HEK293 (cell line): ENCODE results near the gene HHEX.

Experiments used
- FEZF1 ChIP-seq: fragments of 450-650 bp; formaldehyde crosslinking; IDR thresholded peaks from 2 replicates; pipeline ENCODE4 v1.5.1; 2016; ENCODE audit warnings: missing biosample characterization, missing genetic modification characterization
- GLIS1 ChIP-seq: fragments of 450-650 bp; formaldehyde crosslinking; IDR thresholded peaks from 2 replicates; pipeline ENCODE4 v1.5.1; 2016; ENCODE audit warnings: missing biosample characterization, missing genetic modification characterization
- KLF10 ChIP-seq: fragments of 450-650 bp; IDR thresholded peaks from 2 replicates; pipeline ENCODE4 v1.5.1; 2018; ENCODE audit warnings: missing biosample characterization, mild to moderate bottlenecking, missing genetic modification characterization
- MYNN ChIP-seq: fragments of 450-650 bp; formaldehyde crosslinking; IDR thresholded peaks from 2 replicates; pipeline ENCODE4 v1.5.1; 2016; ENCODE audit warnings: missing biosample characterization, missing genetic modification characterization, borderline replicate concordance
- OVOL3 ChIP-seq: fragments of 450-650 bp; formaldehyde crosslinking; IDR thresholded peaks from 2 replicates; pipeline ENCODE4 v1.5.1; 2016; ENCODE audit warnings: missing biosample characterization, missing genetic modification characterization
- ZBTB48 ChIP-seq: fragments of 450-650 bp; formaldehyde crosslinking; IDR thresholded peaks from 2 replicates; pipeline ENCODE4 v1.5.1; 2016; ENCODE audit warnings: missing biosample characterization, missing genetic modification characterization
- ZFHX2 ChIP-seq: fragments of 450-650 bp; formaldehyde crosslinking; conservative IDR thresholded peaks from 2 replicates; pipeline ENCODE4 v1.5.1; 2016; ENCODE audit warnings: missing biosample characterization, missing genetic modification characterization
- ZFP41 ChIP-seq: fragments of 450-650 bp; formaldehyde crosslinking; IDR thresholded peaks from 2 replicates; pipeline ENCODE4 v1.5.1; 2016; ENCODE audit warnings: missing biosample characterization, missing genetic modification characterization, borderline replicate concordance
- ZFP69B ChIP-seq: fragments of 450-650 bp; formaldehyde crosslinking; IDR thresholded peaks from 2 replicates; pipeline ENCODE4 v1.5.1; 2016; ENCODE audit warnings: missing biosample characterization, missing genetic modification characterization
- ZNF114 ChIP-seq: fragments of 450-650 bp; formaldehyde crosslinking; IDR thresholded peaks from 2 replicates; pipeline ENCODE4 v1.5.0; 2017; ENCODE audit warnings: missing biosample characterization, missing genetic modification characterization
- ZNF121 ChIP-seq: fragments of 450-650 bp; formaldehyde crosslinking; IDR thresholded peaks from 2 replicates; pipeline ENCODE4 v1.5.1; 2016; ENCODE audit warnings: missing biosample characterization, missing genetic modification characterization
- ZNF16 ChIP-seq: fragments of 450-650 bp; formaldehyde crosslinking; IDR thresholded peaks from 2 replicates; pipeline ENCODE4 v1.5.1; 2016; ENCODE audit warnings: low read depth, missing biosample characterization, missing genetic modification characterization
- ZNF202 ChIP-seq: fragments of 450-650 bp; formaldehyde crosslinking; IDR thresholded peaks from 2 replicates; pipeline ENCODE4 v1.5.1; 2016; ENCODE audit warnings: missing biosample characterization, missing genetic modification characterization, borderline replicate concordance
- ZNF214 ChIP-seq: fragments of 450-650 bp; formaldehyde crosslinking; IDR thresholded peaks from 2 replicates; pipeline ENCODE4 v1.5.1; 2017; ENCODE audit warnings: missing biosample characterization, mild to moderate bottlenecking, missing genetic modification characterization, borderline replicate concordance
- ZNF239 ChIP-seq: fragments of 450-650 bp; formaldehyde crosslinking; IDR thresholded peaks from 2 replicates; pipeline ENCODE4 v1.5.1; 2016; ENCODE audit warnings: missing biosample characterization, missing genetic modification characterization
- ZNF248 ChIP-seq: fragments of 450-650 bp; formaldehyde crosslinking; IDR thresholded peaks from 2 replicates; pipeline ENCODE4 v1.5.1; 2017; ENCODE audit warnings: missing biosample characterization, missing genetic modification characterization
- ZNF324 ChIP-seq: fragments of 450-650 bp; formaldehyde crosslinking; IDR thresholded peaks from 2 replicates; pipeline ENCODE4 v1.5.1; 2016; ENCODE audit warnings: missing biosample characterization, missing genetic modification characterization
- ZNF354C ChIP-seq: fragments of 450-650 bp; formaldehyde crosslinking; IDR thresholded peaks from 2 replicates; pipeline ENCODE4 v1.5.1; 2016; ENCODE audit warnings: missing biosample characterization, missing genetic modification characterization, low read depth, borderline replicate concordance
- ZNF426 ChIP-seq: fragments of 450-650 bp; formaldehyde crosslinking; IDR thresholded peaks from 2 replicates; pipeline ENCODE4 v1.5.1; 2017; ENCODE audit warnings: missing biosample characterization, missing genetic modification characterization, mild to moderate bottlenecking, inconsistent platforms, moderate library complexity
- ZNF473 ChIP-seq: fragments of 450-650 bp; formaldehyde crosslinking; IDR thresholded peaks from 2 replicates; pipeline ENCODE4 v1.5.1; 2017; ENCODE audit warnings: missing biosample characterization, missing genetic modification characterization
- ZNF48 ChIP-seq: fragments of 450-650 bp; formaldehyde crosslinking; IDR thresholded peaks from 2 replicates; pipeline ENCODE4 v1.5.1; 2016; ENCODE audit warnings: missing biosample characterization, missing genetic modification characterization
- ZNF560 ChIP-seq: fragments of 450-650 bp; formaldehyde crosslinking; IDR thresholded peaks from 2 replicates; pipeline ENCODE4 v1.5.1; 2017; ENCODE audit warnings: missing biosample characterization, missing genetic modification characterization, borderline replicate concordance
- ZNF596 ChIP-seq: fragments of 450-650 bp; IDR thresholded peaks from 2 replicates; pipeline ENCODE4 v1.5.0; 2018; ENCODE audit warnings: missing biosample characterization, mild to moderate bottlenecking, missing genetic modification characterization, moderate library complexity
- ZNF621 ChIP-seq: fragments of 450-650 bp; formaldehyde crosslinking; IDR thresholded peaks from 2 replicates; pipeline ENCODE4 v1.5.1; 2017; ENCODE audit warnings: missing biosample characterization, missing genetic modification characterization
- ZNF660 ChIP-seq: fragments of 450-650 bp; IDR thresholded peaks from 2 replicates; pipeline ENCODE4 v1.5.1; 2018; ENCODE audit warnings: missing biosample characterization, mild to moderate bottlenecking, missing genetic modification characterization
- ZNF677 ChIP-seq: fragments of 450-650 bp; IDR thresholded peaks from 2 replicates; pipeline ENCODE4 v1.5.0; 2018; ENCODE audit warnings: missing biosample characterization, mild to moderate bottlenecking, missing genetic modification characterization, moderate library complexity
- ZNF701 ChIP-seq: fragments of 450-650 bp; formaldehyde crosslinking; IDR thresholded peaks from 2 replicates; pipeline ENCODE4 v1.5.1; 2016; ENCODE audit warnings: missing biosample characterization, missing genetic modification characterization
- ZNF792 ChIP-seq: fragments of 450-650 bp; formaldehyde crosslinking; IDR thresholded peaks from 2 replicates; pipeline ENCODE4 v1.5.1; 2016; ENCODE audit warnings: missing biosample characterization, missing genetic modification characterization
- ZSCAN23 ChIP-seq: fragments of 450-650 bp; formaldehyde crosslinking; IDR thresholded peaks from 2 replicates; pipeline ENCODE4 v1.5.1; 2016; ENCODE audit warnings: missing biosample characterization, missing genetic modification characterization
- TF ChIP-seq, protein P1 (sequence below): fragments of 450-650 bp; formaldehyde crosslinking; IDR thresholded peaks from 2 replicates; pipeline ENCODE4 v1.5.1; 2016; ENCODE audit warnings: missing biosample characterization, missing genetic modification characterization
- TF ChIP-seq, protein P2 (sequence below): fragments of 450-650 bp; formaldehyde crosslinking; IDR thresholded peaks from 2 replicates; pipeline ENCODE4 v1.5.1; 2016; ENCODE audit warnings: missing biosample characterization, missing genetic modification characterization
- TF ChIP-seq, protein P3 (sequence below): fragments of 450-650 bp; formaldehyde crosslinking; IDR thresholded peaks from 2 replicates; pipeline ENCODE4 v1.5.1; 2016; ENCODE audit warnings: missing biosample characterization, missing genetic modification characterization
- TF ChIP-seq, protein P4 (sequence below): fragments of 450-650 bp; formaldehyde crosslinking; IDR thresholded peaks from 2 replicates; pipeline ENCODE4 v1.5.1; 2017; ENCODE audit warnings: missing biosample characterization, missing genetic modification characterization

The HHEX gene

DNA sequence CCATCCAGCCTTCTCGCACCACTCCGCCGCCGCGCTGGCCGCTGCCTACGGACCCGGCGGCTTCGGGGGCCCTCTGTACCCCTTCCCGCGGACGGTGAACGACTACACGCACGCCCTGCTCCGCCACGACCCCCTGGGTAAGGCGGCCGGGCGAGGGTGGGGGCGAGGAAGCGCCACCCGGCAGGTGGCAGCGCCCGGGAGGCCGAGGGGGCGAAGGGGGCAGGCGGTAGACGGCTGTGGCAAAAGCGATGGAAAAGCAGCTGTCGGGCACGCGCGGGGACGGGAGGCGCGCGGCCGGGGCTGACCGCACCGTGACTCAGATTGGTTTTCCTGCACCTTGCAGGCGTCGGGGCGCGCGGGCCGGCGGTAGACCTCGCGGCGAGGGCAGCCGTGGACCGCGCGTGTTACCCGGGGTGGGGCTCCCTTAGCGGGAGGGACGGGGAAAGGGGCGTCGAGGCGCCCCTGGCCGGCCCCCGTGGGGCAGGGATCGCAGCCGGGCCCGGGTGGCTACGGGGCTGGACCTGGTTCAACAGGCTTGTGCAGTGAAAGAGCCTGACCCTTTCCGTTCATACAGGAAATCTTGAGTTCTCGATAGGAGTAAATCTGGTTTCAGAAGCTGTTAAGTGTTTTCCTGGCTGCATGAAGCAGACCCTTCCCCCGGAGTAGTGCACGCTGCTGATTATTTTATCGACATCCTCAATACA, 608 bp downstream of the HHEX start (continued):
- TF ChIP-seq, protein P1, sequence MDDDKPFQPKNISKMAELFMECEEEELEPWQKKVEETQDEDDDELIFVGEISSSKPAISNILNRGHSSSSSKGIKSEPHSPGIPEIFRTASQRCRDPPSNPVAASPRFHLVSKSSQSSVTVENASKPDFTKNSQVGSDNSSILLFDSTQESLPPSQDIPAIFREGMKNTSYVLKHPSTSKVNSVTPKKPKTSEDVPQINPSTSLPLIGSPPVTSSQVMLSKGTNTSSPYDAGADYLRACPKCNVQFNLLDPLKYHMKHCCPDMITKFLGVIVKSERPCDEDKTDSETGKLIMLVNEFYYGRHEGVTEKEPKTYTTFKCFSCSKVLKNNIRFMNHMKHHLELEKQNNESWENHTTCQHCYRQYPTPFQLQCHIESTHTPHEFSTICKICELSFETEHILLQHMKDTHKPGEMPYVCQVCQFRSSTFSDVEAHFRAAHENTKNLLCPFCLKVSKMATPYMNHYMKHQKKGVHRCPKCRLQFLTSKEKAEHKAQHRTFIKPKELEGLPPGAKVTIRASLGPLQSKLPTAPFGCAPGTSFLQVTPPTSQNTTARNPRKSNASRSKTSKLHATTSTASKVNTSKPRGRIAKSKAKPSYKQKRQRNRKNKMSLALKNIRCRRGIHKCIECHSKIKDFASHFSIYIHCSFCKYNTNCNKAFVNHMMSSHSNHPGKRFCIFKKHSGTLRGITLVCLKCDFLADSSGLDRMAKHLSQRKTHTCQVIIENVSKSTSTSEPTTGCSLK (tag by site-specific recombination): no peak
- TF ChIP-seq ZNF214: no peak
- TF ChIP-seq ZSCAN23: no peak
- TF ChIP-seq ZNF701: no peak
- no peak for TF ChIP-seq ZNF16 (tag by site-specific recombination)
- no peak for TF ChIP-seq ZNF248
- TF ChIP-seq ZFHX2 (tag by site-specific recombination): peak; percentile 87
- TF ChIP-seq ZNF677 (tag by site-specific recombination): no peak
- TF ChIP-seq ZNF560 (tag by site-specific recombination): no peak
- TF ChIP-seq ZNF324: no peak; the same call in 1 of the 2 replicates
- TF ChIP-seq MYNN (tag by site-specific recombination): no peak
- TF ChIP-seq ZNF121 (tag by site-specific recombination): no peak
- peak; percentile 50; the same call in 1 of the 2 replicates for TF ChIP-seq ZBTB48
- no peak for TF ChIP-seq ZFP69B (tag by site-specific recombination)
- no peak for TF ChIP-seq ZNF426 (tag by site-specific recombination)
- no peak for TF ChIP-seq ZNF473 (tag by site-specific recombination)
- no peak for TF ChIP-seq ZNF48 (tag by site-specific recombination)
- peak; percentile 32; the same call in 1 of the 2 replicates for TF ChIP-seq FEZF1 (tag by site-specific recombination)
- no peak for TF ChIP-seq OVOL3 (tag by site-specific recombination)
- TF ChIP-seq ZNF660 (tag by site-specific recombination): 0 out of 2 replicates have a peak, but pooled peaks have one; percentile 25
- no peak for TF ChIP-seq ZNF354C (tag by site-specific recombination)
- peak; percentile 56; the same call in 1 of the 2 replicates for TF ChIP-seq ZNF202 (tag by site-specific recombination)
- TF ChIP-seq ZFP41: no peak
- TF ChIP-seq, protein P2, sequence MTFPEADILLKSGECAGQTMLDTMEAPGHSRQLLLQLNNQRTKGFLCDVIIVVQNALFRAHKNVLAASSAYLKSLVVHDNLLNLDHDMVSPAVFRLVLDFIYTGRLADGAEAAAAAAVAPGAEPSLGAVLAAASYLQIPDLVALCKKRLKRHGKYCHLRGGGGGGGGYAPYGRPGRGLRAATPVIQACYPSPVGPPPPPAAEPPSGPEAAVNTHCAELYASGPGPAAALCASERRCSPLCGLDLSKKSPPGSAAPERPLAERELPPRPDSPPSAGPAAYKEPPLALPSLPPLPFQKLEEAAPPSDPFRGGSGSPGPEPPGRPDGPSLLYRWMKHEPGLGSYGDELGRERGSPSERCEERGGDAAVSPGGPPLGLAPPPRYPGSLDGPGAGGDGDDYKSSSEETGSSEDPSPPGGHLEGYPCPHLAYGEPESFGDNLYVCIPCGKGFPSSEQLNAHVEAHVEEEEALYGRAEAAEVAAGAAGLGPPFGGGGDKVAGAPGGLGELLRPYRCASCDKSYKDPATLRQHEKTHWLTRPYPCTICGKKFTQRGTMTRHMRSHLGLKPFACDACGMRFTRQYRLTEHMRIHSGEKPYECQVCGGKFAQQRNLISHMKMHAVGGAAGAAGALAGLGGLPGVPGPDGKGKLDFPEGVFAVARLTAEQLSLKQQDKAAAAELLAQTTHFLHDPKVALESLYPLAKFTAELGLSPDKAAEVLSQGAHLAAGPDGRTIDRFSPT (tag by site-specific recombination): peak; percentile 91
- TF ChIP-seq ZNF596 (tag by site-specific recombination): no peak
- TF ChIP-seq, protein P3, sequence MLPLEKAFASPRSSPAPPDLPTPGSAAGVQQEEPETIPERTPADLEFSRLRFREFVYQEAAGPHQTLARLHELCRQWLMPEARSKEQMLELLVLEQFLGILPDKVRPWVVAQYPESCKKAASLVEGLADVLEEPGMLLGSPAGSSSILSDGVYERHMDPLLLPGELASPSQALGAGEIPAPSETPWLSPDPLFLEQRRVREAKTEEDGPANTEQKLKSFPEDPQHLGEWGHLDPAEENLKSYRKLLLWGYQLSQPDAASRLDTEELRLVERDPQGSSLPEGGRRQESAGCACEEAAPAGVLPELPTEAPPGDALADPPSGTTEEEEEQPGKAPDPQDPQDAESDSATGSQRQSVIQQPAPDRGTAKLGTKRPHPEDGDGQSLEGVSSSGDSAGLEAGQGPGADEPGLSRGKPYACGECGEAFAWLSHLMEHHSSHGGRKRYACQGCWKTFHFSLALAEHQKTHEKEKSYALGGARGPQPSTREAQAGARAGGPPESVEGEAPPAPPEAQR (tag by site-specific recombination): no peak
- TF ChIP-seq ZNF621 (tag by site-specific recombination): no peak
- TF ChIP-seq, protein P4, sequence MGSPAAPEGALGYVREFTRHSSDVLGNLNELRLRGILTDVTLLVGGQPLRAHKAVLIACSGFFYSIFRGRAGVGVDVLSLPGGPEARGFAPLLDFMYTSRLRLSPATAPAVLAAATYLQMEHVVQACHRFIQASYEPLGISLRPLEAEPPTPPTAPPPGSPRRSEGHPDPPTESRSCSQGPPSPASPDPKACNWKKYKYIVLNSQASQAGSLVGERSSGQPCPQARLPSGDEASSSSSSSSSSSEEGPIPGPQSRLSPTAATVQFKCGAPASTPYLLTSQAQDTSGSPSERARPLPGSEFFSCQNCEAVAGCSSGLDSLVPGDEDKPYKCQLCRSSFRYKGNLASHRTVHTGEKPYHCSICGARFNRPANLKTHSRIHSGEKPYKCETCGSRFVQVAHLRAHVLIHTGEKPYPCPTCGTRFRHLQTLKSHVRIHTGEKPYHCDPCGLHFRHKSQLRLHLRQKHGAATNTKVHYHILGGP: no peak
- no peak for TF ChIP-seq ZNF239
- TF ChIP-seq ZNF792: 0 out of 2 replicates have a peak, but pooled peaks have one; percentile 11
- TF ChIP-seq KLF10: no peak
- TF ChIP-seq GLIS1 (tag by site-specific recombination): peak; percentile 76
- no peak for TF ChIP-seq ZNF114 (tag by site-specific recombination)
